Measurements from ENCODE around the gene CNOT6.
"Not testable (repeated sequence)": the region's sequence is repeated elsewhere in the genome, so short reads cannot be mapped to it uniquely, and the experiment has no call there.

CNOT6 gene

DNA sequence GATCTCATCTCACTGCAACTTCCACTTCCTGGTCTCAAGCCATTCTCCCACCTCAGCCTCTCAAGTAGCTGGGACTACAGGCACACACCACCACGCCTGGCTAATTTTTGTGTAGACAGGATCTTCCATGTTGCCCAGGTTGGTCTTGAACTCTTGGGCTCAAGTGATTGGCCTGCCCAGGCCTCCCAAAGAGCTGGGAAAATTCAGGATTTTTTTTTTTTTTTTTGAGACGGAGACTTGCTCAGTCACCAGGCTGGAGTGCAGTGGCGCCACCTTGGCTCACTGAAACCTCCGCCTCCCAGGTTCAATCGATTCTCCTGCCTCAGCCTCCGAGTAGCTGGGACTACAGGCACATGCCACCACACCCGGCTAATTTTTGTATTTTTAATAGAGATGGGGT lies 21.8 kb downstream of the CNOT6 start:
- DNase-seq (ENCODE audit: low read depth in 3 of 3, low spot score in 1 of 3), result not testable (repeated sequence)

DNA sequence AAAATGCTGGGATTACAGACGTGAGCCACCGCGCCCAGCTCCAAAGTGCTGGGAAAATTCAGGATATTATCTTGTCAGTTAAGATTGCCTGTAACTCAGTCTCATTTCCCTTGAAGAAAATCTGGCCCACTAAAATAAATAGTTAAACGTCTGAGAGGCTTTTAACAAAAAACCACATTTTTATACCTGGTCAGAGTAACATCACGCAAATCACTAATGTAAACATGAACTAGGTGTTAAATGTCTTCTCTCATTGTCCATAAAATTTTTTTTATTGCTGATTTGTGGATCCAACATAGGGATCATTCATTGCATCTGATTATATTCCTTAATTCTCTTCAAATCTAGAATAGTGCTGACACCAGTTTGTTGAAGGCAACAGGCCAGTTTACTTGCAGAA lies 22.3 kb downstream of the CNOT6 start:
- DNase-seq (ENCODE audit: low read depth in 3 of 3, low spot score in 1 of 3), result no peak

DNA sequence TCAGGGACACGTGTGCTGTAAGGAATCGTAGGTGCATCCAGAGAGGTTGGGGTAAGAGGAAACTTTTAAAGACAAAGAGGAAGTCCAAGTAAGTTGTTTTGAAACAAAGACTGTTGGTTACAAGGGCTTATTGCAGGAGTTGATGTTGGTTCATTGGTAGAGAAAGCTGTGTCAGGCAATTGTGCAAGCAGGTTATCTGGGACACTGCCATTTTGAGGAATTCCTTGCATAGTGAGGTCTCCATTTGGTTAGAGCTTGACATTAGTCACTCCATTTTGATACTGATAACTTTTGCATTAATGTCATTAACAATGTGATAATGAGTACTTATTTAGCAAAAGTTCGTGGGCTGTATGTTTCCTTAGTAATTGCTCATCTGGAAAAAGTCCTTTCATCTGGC lies 24.9 kb downstream of the CNOT6 start:
- DNase-seq (ENCODE audit: low read depth in 3 of 3, low spot score in 1 of 3), result no peak

DNA sequence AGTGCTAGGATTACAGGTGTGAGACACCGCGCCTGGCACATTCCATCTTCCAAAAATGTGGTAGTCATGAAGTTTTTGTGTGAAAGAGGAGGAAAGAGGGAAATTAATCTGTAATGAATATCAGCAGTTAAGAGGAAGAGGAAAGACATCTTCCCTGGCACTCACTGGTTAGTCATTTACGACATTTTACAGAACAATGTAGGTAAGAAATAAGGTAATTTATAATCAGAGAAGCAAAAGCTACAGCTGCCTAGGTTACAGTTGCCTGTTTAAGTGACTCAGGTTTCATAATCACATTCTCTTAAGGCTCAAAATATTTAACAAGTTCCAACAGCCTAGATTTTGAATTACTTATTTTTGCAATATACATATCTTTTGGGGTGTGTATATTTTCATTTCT lies 26.9 kb downstream of the CNOT6 start:
- no peak for DNase-seq (ENCODE audit: low read depth in 3 of 3, low spot score in 1 of 3)

DNA sequence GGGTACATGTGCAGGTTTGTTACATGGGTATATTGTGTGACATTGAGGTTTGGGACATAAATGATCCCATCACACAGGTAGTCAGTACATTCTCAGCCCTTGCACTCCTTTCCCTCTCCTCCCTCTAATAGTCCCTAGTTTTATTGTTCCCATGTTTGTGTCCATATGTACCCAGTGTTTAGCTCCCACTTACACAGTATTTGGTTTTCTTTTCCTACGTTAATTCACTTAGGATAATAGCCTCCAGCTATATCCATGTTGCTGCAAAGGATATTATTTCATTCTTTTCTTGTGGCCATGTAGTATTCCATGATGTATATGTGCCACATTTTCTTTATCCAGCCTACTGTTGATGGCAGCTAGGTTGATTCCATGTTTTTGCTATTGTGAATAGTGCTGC lies 27.4 kb downstream of the CNOT6 start:
- no peak for DNase-seq (ENCODE audit: low read depth in 3 of 3, low spot score in 1 of 3)

DNA sequence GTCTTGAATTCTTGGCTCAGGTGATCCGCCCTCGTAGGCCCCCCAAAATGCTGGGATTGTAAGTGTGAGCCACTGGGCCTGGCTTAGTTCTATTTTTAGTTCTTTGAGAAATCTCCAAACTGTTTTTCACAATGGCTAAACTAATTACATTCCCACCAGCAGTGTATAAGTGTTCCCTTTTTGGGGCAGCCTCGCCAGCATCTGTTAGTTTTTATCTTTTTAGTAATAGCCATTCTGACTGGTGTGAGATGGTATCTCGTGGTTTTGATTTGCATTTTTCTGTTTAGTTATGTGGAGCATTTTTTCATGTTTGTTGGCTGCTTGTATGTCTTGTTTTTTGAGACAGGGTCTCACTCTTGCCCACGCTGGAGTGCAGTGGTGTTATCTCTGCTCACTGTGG lies 28.2 kb downstream of the CNOT6 start:
- no peak for DNase-seq (ENCODE audit: low read depth in 3 of 3, low spot score in 1 of 3)

DNA sequence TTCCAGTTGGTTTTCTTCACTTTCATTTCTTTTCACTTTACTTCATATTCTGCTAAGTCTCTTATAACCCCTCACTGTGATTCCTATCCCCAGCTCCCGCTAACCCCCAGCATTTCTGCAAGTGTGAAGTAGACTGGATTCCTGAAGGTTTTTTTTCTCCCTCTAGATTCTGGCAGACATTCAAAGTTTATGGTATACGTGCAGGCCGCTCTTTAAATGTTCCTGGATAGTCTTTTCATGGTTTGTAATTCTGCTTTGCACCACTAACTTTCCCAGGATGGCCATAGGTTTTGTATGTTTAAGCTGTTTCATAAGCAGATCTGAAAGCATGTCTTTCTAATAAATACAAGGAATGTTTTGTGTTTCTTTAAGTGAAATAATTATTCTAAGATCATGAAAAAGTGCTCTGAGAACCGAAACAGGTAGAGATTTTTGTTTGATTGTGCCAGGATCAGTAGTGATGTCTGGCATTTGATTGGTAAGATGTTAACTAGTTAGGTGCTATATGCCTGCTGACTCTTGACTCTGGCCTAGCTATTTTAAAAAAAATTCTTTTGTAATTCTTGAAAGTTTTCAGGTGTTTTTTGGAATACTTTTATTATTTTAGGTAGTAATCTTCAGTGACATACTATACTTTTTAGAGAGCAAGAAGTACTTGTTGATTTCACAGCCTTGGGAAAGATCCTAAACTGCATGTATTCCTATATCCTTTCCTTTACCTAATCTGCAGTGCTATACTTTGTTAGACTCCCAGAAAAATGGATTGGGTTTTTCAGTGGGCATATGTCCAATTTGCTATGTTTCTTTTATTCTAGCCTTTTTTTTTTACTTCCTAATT lies 29.7 kb downstream of the CNOT6 start:
- DNase-seq (ENCODE audit: low read depth in 3 of 3, low spot score in 1 of 3), result no peak

DNA sequence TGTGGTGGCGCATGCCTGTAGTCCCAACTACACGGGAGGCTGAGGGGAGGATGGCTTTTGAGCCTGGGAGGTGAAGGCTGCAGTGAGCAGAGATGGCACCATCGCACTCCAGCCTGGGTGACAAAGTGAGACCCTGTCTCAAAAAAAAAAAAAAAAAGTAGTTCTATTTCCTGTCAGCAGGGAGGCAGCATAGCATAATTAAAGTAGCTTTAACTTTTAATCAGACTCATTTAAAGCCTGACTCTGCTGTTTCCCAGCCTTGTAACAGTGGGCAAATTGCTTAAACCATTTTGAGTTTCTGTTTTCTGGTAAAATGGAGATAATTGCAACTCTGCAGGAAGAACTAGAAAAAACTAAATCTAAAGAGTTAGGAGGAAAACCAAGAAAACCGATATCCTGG lies 31.2 kb downstream of the CNOT6 start:
- DNase-seq (ENCODE audit: low read depth in 3 of 3, low spot score in 1 of 3), result no peak

DNA sequence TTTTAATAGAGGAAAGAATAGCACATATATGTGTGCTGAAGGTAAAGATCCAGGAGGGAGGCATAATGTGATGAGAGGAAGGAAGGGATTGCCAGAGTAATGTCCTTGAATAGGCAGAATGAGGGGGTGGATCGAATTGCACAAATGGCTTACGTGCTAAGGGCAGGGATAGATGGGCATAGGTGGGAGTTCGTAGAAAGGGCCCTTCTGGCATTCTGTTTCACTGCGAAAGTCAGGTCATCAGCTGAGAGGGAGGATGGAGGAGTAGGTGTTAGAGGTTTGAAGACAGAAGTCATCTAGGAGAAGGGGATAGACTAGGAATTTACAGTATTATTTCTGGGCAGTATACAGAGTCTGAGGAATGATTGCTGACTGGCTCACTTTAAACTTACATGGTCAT lies 32.1 kb downstream of the CNOT6 start:
- no peak for DNase-seq (ENCODE audit: low read depth in 3 of 3, low spot score in 1 of 3)

DNA sequence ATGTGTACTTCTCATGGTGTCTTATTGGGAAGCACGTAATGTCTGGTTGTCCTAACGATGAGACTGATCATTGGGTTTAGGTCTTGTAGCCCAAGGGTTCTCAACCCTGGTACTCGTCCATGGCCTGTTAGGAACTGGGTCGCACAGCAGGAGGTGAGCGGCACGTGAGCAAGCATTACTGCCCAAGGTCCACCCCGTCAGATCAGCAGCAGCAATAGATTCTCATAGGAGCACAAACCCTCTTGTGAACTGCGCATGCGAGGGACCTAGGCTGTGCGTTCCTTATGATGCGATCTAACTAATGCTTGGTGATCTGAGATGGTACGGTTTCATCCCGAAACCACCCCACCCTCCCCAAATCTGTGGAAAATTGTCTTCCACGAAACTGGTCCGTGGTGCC lies 33.5 kb downstream of the CNOT6 start:
- DNase-seq (ENCODE audit: low read depth in 3 of 3, low spot score in 1 of 3), result no peak

DNA sequence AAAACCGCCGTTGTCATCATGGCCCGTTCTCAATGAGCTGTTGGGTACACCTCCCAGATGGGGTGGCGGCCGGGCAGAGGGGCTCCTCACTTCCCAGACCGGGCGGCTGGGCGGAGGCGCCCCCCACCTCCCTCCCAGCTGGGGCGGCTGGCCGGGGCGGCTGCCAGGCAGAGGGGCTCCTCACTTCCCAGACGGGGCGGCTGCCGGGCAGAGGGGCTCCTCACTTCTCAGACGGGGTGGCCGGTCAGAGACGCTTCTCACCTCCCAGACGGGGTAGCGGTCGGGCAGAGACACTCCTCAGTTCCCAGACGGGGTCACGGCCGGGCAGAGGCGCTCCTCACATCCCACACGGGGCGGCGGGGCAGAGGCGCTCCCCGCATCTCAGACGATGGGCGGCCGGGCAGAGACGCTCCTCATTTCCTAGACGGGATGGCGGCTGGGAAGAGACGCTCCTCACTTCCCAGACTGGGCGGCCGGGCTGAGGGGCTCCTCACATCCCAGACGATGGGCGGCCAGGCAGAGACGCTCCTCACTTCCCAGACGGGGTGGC lies 36.9 kb downstream of the CNOT6 start:
- DNase-seq (ENCODE audit: low read depth in 3 of 3, low spot score in 1 of 3), result not testable (repeated sequence)

DNA sequence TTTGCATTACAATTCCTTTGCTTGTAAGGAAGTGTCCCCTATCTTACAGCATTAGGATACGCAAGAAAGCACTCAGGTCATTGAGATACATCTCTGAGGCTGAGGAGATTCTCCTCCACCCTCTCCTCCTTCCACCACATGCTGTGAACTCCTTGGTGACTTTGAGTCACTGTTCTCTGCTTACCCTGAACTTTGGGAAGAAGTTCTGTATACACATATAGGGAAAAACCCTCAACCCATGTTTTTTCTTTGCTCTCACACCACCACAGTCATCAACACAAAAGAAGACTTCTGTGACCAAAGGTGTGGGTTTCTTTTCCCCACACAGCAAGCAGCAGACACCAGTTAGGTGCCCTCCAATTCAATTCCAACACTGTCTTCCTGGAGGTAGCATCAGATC lies 38.1 kb downstream of the CNOT6 start:
- DNase-seq (ENCODE audit: low read depth in 3 of 3, low spot score in 1 of 3), result no peak

DNA sequence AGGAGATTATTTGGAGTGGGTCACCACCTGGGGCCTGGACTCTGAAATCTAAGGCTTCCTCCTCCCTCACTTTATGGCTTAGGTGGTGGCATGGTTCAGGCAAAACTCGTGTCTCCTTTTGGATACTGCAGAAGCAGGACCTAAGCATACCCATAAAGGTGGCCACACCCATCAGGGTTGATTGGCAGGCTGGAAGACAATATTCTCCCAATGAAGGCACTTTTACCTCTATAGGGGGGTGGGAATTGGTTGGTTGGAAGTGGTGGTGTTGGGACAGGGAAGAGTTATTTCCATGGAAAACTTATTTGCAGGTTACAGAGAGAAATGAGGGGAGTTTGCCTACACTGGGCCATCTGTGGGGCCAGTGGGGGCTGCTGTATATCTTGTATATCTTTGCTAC lies 39.7 kb downstream of the CNOT6 start:
- DNase-seq (ENCODE audit: low read depth in 3 of 3, low spot score in 1 of 3), result no peak

DNA sequence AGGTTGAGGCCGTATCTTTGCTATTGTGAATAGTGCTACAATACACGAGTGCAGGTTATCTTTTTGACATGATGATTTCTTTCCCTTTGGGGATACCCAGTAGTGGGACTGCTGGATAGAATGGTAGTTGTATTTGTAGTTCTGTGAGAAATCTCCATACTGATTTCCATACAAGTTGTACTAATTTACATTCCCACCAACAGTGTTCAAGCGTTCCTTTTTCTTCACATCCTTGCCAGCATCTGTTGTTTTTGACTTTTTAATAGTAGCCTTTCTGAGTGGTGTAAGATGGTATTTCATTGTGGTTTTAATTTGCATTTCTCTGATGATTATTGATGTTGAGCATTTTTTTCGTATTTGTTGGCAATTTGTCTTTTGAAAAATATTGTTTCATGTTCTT lies 41.4 kb downstream of the CNOT6 start:
- DNase-seq (ENCODE audit: low read depth in 3 of 3, low spot score in 1 of 3), result no peak

DNA sequence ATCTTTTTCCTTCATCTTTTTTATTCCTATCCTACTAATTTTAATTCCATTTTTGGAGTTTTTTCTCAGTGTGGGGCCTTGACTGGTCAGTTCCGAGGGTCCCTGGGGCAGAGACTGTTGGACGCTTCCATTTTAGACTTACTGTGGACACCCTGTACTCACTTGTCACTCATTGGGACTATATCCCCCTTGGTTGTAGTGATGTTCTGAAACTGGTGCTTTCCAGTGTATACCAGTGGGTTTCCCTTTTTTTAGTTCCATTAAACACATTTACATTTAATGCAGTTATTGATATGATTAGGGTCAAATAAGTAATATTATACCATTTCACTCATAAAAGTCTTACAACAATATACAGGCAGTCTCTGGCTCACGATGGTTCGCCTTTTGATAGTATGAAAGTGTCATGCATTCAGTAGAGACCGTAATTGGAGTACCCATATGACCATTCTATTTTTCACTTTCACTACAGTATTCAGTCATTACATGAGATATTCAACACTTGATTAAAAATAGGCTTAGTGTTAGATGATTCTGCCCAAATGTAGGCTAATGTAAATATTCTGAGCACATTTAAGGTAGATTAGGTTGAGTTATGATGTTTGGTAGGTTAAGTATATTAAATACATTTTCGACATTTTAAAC lies 46.0 kb downstream of the CNOT6 start:
- DNase-seq (ENCODE audit: low read depth in 3 of 3, low spot score in 1 of 3), result no peak

DNA sequence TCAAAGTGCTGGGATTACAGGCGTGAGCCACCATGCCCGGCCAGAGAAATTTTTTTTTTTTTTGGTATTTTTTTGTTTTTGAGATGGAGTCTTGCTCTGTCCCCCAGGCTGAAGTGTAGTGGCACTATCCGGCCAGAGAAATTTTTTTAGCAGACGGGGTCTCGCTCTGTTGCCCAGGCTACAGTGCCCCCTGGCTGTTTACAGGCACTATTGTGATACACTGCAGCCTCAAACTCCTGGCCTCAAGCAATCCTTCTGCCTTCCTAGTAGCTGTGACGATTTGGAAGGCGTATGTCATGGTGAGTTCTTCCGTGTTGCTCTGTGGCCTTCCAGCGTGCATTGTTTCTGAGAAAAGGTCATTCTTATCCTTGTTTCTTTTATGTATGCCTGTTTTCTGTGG lies 47.5 kb downstream of the CNOT6 start:
- DNase-seq (ENCODE audit: low read depth in 3 of 3, low spot score in 1 of 3), result no peak

DNA sequence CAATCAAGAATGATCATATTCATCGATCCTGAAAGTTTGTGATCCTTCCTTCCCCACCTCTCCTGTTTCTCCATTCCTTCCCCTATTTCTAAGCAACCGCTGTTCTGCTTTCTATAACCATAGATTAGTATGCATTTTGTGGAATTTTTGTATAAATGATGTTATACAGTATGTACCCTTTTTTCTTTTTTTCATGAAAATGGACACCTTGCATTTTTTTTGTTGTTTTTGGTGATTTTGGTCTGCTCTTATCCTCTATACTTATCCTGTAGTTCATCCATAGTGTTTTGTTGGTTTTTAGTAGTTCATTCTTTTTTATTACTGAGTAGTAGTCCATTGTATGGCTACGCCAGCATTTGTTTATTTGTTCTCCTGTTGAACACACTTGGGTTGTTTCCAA lies 51.1 kb downstream of the CNOT6 start:
- DNase-seq (ENCODE audit: low read depth in 3 of 3, low spot score in 1 of 3), result no peak

DNA sequence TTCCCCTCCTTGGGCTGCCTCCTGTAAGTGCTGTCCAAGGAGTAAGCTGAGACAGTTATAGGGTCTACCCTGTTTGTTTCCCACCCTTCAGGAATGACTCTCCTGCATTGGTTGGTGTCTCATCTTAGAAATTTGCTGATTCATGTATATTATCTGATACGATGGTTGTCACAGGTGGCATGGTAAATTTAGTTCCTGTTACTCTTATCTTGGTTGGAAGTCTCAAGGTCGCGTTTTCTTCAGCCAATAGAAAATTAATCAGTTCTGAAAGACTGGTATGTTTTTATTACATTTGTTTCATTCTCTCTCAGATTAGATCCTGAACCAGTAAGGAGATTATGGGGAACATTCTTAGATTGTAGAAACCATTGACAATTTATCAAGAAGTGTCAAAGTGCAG lies 54.4 kb downstream of the CNOT6 start:
- no peak for DNase-seq (ENCODE audit: low read depth in 3 of 3, low spot score in 1 of 3)

DNA sequence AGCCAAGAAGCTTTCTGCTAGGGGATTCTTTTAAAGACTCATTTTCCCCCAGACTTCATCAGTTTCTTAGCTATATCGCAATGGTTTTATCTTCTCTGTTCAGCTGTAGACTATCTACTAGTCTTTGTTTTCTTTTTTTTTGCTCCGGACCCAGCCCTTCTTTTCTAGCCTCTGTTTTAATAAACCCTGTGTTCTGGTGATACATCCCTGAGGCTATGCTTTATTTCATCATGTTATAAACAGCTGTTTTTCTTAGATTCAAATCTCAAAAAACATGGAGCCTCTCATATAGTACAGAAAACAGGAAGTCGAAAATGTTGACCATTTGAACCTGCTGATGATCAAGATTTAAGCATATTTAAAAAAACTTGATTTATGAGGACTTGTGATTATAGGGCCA lies 59.4 kb downstream of the CNOT6 start:
- DNase-seq (ENCODE audit: low read depth in 3 of 3, low spot score in 1 of 3), result no peak

DNA sequence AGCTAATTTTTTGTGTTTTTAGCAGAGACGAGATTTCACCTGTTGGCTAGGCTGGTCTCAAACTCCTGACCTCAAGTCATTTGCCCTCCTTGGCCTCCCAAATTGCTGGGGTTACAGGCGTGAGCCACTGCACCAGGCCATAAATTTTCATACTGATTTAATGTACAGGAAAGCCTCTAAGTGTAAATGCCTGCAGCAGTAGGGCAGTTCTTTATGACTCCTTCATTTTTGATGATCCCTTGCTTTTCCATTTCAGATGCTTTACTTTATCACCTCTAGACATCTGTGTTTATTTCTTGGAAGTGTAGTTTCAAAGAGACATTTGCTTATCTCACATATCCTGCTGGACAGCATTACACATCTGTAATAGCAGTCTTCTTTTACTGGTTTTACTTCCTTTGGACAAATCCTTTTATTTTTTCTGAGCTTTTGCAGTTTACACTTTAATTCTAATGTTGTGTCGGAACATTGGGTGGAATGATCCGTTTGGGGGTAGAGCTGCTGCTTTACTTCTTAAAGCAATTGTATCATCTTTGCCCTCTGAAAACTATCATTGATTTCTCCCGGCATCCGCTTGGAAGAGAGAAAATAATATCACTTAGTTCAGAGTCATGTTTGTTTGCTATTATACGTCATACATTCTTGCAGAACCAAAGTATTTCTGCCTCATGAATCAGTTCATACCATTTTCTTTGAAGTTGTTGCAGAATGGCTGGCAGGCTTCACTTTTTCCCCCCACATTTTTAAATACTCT lies 61.2 kb downstream of the CNOT6 start:
- no peak for DNase-seq (ENCODE audit: low read depth in 3 of 3, low spot score in 1 of 3)

DNA sequence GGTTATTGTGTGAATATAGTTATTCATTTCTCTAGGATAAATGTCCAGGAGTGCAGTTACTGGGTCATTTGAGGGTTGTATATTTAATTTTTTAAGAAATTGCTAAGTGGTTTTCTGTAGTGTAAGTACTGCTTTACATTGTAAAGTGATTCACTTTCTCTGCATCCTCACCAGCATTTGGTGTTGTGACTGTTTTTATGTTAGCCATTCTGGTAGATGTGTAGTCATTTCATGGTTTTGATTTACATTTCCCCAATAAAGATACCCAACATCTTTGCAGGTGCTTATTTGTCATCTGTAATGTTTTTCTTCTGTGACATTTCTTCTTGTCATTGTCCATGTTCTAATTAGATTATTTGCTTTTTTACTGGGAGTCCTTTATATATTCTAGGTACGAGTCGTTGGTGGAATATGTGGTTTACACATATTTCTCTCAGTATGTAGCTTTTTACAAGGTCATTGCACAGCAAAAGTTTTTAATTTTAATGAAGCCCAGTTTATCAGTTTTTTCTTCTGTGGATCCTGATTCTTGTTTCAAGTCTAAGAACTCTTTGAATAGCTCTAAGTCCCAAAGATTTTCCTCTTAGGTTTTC lies 63.1 kb downstream of the CNOT6 start:
- no peak for DNase-seq (ENCODE audit: low read depth in 3 of 3, low spot score in 1 of 3)

DNA sequence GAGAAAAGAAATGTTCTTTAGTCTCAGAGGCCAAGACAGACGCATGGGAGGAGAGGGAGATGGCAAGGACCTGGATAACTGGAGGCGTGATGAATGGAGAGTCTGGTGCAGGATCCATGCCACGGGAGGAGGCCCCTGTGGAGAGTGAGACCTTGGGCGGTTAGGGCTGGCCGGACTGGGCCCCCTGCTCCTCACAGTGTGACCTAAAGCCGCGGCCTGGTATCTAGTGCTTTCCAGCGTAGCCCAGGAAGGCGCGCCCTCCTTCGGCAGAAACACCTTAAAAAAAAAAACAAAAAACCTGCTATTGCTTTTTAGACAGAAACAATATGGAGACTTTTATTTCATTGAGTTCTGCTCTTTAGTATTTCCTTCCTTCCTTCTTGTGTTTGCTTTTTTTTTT lies 64.1 kb downstream of the CNOT6 start:
- no peak for DNase-seq (ENCODE audit: low read depth in 3 of 3, low spot score in 1 of 3)
